Prostate gland (tissue), 2 donors: Measurements from ENCODE around the gene KRTAP19-7. TPM values are rescaled to one million over a fixed set of nuclear protein-coding genes. Genes with fewer than 3 reads are reported as not detected.

Source experiments
- DNase-seq: peaks from one replicate; pipeline ENCODE4 v3.0.0-alpha.2; 2019; ENCODE audit warnings: low spot score
- H3K27ac ChIP-seq, 2 donors: fragments of 200-600 bp; sonication (generic); 2 replicates each; pipeline ENCODE4 v1.5.1; 2017 to 2019
- H3K27me3 ChIP-seq: fragments of 200-600 bp; sonication (generic); replicated peaks from 2 replicates; pipeline ENCODE4 v1.5.1; 2019; ENCODE audit not compliant: insufficient read depth
- H3K36me3 ChIP-seq, 2 donors: fragments of 200-600 bp; sonication (generic); 1 replicate in 1 of 2; 2 replicates in 1 of 2; pipeline versions ENCODE4 v1.5.1 to v1.8.1; 2017 to 2019
- H3K4me1 ChIP-seq: fragments of 200-600 bp; sonication (generic); replicated peaks from 2 replicates; pipeline ENCODE4 v1.5.1; 2019
- H3K4me3 ChIP-seq, 2 donors: fragments of 200-600 bp; sonication (generic); 2 replicates each; pipeline ENCODE4 v1.5.1; 2017 to 2019
- H3K9me3 ChIP-seq: fragments of 200-600 bp; sonication (generic); 2 replicates; pipeline ENCODE4 v1.5.1; 2017
- POLR2A ChIP-seq: fragments of 450-650 bp; IDR thresholded peaks from one replicate; pipeline ENCODE4 v1.6.1; 2016; ENCODE audit warnings: antibody characterized with exemption, mild to moderate bottlenecking
- POLR2AphosphoS5 ChIP-seq: sonication (generic); formaldehyde crosslinking; IDR thresholded peaks from one replicate; pipeline ENCODE4 v1.6.1; 2017; ENCODE audit warnings: antibody characterized with exemption
- WGBS: methylation state at CpG from one replicate; pipeline ENCODE4 v1.1.5; 2018; 5-methylcytosine and 5-hydroxymethylcytosine counted together
- intact Hi-C: fragments of 100-400 bp; cut with DNase I; formaldehyde crosslinking; loops from one replicate; pipeline ENCODE4 v1.14.2; 2022
- total RNA-seq, 2 donors: library from RNA; depleted of rRNA; stranded (reverse); fragments of >200 nt; gene quantifications; one replicate each; pipeline ENCODE4 v1.1.0, GENCODE V29; 2016
- TF ChIP-seq, protein P1 (sequence below), 4 experiments: fragments of 200-600 bp in 2 of 4; fragments of 450-650 bp in 2 of 4; sonication (generic) in 2 of 4; IDR thresholded peaks; 1 replicate in 3 of 4; 2 replicates in 1 of 4; pipeline ENCODE4 v1.5.1; 2016 to 2019; ENCODE audit warnings: antibody characterized with exemption in 4 of 4, mild to moderate bottlenecking in 2 of 4, moderate library complexity in 2 of 4

Gene KRTAP19-7
- total RNA-seq, 2 donors from 2014 or later = not detected

DNA sequence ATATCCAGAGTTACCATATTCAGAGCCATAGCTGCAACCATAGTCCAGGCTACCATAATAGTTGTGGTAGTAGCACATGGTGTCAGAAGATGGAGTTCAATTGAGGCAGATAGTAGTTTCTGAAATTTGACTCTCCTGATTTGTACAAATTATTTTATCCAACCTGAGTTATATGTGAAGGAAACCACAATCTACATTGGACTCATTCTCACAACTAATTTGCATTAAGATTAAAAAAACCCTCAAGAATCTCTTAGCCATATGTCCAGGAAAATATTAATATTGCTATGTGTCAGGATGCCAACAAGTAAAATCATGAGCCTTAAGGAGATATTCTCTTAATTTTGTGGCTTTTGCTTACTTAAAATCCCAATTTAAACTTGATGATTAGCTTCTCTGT lies 29.2 kb upstream of the KRTAP19-7 start, which contains the start of gene KRTAP22-2:
TSS of gene KRTAP22-2 (minus strand) at position 101 of the 400 bp plus-strand sequence.
- H3K4me3 ChIP-seq = no peak within 1 kb of the TSS
- H3K4me1 ChIP-seq = no peaks in the 10 kb centered on the region
- no peaks in the 10 kb centered on the region for H3K9me3 ChIP-seq
- H3K36me3 ChIP-seq = no peaks in the 10 kb centered on the region
- TF ChIP-seq, protein P1, sequence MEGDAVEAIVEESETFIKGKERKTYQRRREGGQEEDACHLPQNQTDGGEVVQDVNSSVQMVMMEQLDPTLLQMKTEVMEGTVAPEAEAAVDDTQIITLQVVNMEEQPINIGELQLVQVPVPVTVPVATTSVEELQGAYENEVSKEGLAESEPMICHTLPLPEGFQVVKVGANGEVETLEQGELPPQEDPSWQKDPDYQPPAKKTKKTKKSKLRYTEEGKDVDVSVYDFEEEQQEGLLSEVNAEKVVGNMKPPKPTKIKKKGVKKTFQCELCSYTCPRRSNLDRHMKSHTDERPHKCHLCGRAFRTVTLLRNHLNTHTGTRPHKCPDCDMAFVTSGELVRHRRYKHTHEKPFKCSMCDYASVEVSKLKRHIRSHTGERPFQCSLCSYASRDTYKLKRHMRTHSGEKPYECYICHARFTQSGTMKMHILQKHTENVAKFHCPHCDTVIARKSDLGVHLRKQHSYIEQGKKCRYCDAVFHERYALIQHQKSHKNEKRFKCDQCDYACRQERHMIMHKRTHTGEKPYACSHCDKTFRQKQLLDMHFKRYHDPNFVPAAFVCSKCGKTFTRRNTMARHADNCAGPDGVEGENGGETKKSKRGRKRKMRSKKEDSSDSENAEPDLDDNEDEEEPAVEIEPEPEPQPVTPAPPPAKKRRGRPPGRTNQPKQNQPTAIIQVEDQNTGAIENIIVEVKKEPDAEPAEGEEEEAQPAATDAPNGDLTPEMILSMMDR (IDR thresholded peaks at IDR 0.05) = no peak
- TF ChIP-seq POLR2AphosphoS5 = no peak
- TF ChIP-seq POLR2A = no peak
- intact Hi-C loops = no loop called here
- H3K27me3 ChIP-seq = no peaks in the 10 kb centered on the region
- no peak for DNase-seq
- H3K27ac ChIP-seq = no peak within 1 kb of the TSS

DNA sequence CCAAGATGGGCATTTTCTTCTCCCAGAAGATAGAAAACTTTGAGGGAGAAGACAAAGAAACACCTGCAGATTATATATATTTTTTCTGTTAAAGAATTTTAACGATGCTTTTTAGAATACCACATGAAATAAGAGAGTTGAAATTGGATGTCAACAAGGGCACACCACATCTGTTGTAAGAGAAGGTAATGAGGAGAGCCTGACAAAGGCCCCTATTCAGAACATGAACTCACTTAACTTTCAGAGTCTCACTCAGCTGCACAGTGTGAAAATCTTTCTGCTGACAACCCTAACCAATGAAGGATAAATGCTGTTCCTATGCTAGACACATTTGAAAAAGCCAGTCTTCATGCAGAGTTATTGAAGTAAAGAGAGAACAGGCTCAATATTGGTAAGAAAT lies 21.8 kb upstream of the KRTAP19-7 start:
- intact Hi-C loops = no loop called here
- Histone ChIP-seq H3K36me3 (no peaks in the 10 kb centered on the region), H3K4me1 (no peaks in the 10 kb centered on the region), H3K9me3 (no peaks in the 10 kb centered on the region), H3K27ac (no peak overlapping the region), H3K4me3 (no peak overlapping the region), H3K27me3 (no peaks in the 10 kb centered on the region)
- no peak for DNase-seq
- TF ChIP-seq POLR2A (no peak), POLR2AphosphoS5 (no peak)
- TF ChIP-seq, protein P1 (IDR thresholded peaks at IDR 0.05) = no peak
- 47% methylated on average over 1 of the region's 1 CpG for WGBS

DNA sequence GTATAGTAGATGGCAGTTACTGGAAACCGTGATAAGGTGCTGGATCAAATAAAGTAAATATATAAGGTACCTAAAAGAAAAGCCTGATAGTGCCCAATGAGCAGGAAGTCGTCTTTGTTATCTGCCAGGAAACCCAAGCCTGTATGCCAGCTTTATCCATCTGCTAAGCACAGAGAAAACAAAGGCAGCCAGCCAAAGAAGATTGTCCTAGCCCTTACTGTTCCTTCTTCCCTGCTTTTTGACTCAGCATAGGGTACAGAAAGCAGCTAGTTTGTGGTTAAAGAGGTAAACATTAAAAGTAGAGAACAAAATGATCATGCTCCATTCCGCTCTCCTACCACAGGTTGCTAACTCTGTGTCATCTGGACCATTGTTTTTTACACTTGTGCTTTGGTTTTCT lies 19.0 kb upstream of the KRTAP19-7 start:
- intact Hi-C loops = no loop called here
- Histone ChIP-seq H3K36me3 (no peaks in the 10 kb centered on the region), H3K4me1 (no peaks in the 10 kb centered on the region), H3K27ac (peak overlapping the region in 1 of 2 donors; percentile 39), H3K4me3 (no peak overlapping the region), H3K9me3 (no peaks in the 10 kb centered on the region), H3K27me3 (no peaks in the 10 kb centered on the region)
- TF ChIP-seq, protein P1 (IDR thresholded peaks at IDR 0.05) = no peak
- TF ChIP-seq POLR2AphosphoS5 = peak; percentile 76
- WGBS = 42% methylated on average over 3 of the region's 3 CpGs
- DNase-seq = peak; percentile 81

DNA sequence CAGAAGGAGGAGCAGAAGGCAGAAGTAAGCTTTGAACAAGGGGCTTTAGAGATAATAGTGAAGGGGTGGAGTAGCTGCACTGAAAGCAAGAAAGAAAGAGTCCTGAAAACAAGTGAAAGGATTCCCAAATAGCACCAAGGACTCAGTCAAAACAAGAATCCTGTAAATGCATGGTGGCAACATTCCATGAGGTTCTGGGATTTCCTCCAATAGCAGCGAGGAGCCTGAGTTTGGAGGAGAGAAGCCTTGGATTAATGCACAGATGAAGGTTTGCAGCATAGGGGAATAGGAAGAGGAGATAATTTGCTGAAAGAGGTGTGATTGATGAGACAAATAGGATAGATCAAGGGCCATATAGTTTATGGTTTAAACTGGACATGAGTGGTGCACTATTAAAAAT lies 18.2 kb upstream of the KRTAP19-7 start:
- intact Hi-C loops = no loop called here
- TF ChIP-seq POLR2A (no peak), POLR2AphosphoS5 (no peak)
- TF ChIP-seq, protein P1 (IDR thresholded peaks at IDR 0.05) = no peak
- Histone ChIP-seq H3K4me3 (no peak overlapping the region), H3K36me3 (no peaks in the 10 kb centered on the region), H3K4me1 (no peaks in the 10 kb centered on the region), H3K27ac (no peak overlapping the region), H3K27me3 (no peaks in the 10 kb centered on the region), H3K9me3 (no peaks in the 10 kb centered on the region)
- WGBS = 17% methylated on average over 1 of the region's 1 CpG
- DNase-seq = no peak

DNA sequence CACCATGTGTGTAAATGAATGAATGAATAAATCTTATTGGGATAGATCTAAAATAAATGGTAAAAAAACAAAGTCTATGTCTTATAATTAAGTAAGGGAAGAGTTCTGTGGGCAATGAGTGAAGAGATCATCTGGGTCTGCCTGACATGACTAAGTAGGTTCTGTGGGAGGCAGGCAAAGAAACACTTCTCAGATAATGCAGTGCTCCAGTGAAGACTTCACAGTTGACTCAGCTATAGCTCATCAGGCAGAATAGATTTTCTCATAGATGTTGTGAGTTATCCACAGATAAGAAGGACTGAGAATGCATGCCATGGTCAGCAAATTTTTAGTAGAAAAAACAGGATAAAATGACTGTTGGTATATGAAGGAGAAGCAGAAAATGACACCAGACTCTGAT lies 16.7 kb upstream of the KRTAP19-7 start:
- H3K9me3 ChIP-seq = no peaks in the 10 kb centered on the region
- no peaks in the 10 kb centered on the region for H3K27me3 ChIP-seq
- H3K4me3 ChIP-seq = no peak overlapping the region
- TF ChIP-seq, protein P1 (IDR thresholded peaks at IDR 0.05) = no peak
- TF ChIP-seq POLR2A = no peak
- TF ChIP-seq POLR2AphosphoS5 = no peak
- no peak for DNase-seq
- no peak overlapping the region for H3K27ac ChIP-seq
- no peaks in the 10 kb centered on the region for H3K4me1 ChIP-seq
- no peaks in the 10 kb centered on the region for H3K36me3 ChIP-seq
- intact Hi-C loops = no loop called here
